Right ventricle myocardium inferior (tissue), 1 donor: ENCODE measurements around the gene PPP1R1C. TPM values are rescaled to one million over a fixed set of nuclear protein-coding genes. Genes with fewer than 3 reads are reported as not detected.
A peak's percentile ranks its signal among the peaks of the same experiment; 100 is the strongest.

Experiments
- ATAC-seq: fragments of 200-7000 bp; cut with Tn5 transposase; one replicate; pipeline ENCODE4 v1.9.1; 2020; ENCODE audit warnings: mild to moderate bottlenecking, moderate library complexity
- DNase-seq: peaks from one replicate; pipeline ENCODE4 v3.0.0; 2021; ENCODE audit errors: missing footprints
- intact Hi-C: fragments of 100-400 bp; cut with DNase I; formaldehyde crosslinking; loops from one replicate; pipeline ENCODE4 v1.11.0; 2022
- total RNA-seq: library from RNA; stranded (reverse); fragmentation: NEBNext Ultra II Directional; extraction: Animal tissue kit (Norgen Biotek cat#: 25700); gene quantifications from one replicate; pipeline ENCODE4 v1.2.1, GENCODE V29; 2021
- donor health status: DM: no; HTN: yes; CAD: no; lungs with severe emphysema.

PPP1R1C gene
- total RNA-seq, 1 donor from 2014 or later: 24.0 TPM

GRCh38 chr2:182048088-182048487 is 62.4 kb downstream of the PPP1R1C start:
- no peak for ATAC-seq
- intact Hi-C loops: no loop called here
- no peak for DNase-seq

GRCh38 chr2:182048621-182049020 is 63.0 kb downstream of the PPP1R1C start:
- ATAC-seq: no peak
- intact Hi-C loops: no loop called here
- DNase-seq: no peak

GRCh38 chr2:182049372-182050148 is 63.9 kb downstream of the PPP1R1C start:
- ATAC-seq: peak; percentile 82
- intact Hi-C loops: no loop called here

GRCh38 chr2:182050333-182051135 is 64.9 kb downstream of the PPP1R1C start:
- intact Hi-C loops: no loop called here
- DNase-seq: no peak
- no peak for ATAC-seq

More at GRCh38 chr2:182049372-182050148, 63.9 kb downstream of the PPP1R1C start:
- no peak for DNase-seq

GRCh38 chr2:182055993-182056392 is 70.3 kb downstream of the PPP1R1C start:
- ATAC-seq: peak; percentile 63
- intact Hi-C loops: loop anchor here (2.0 kb wide), 1 partner anchor 71 kb away; the partner anchor contains the start of gene PPP1R1C

GRCh38 chr2:182057002-182057401 is 71.3 kb downstream of the PPP1R1C start:
- intact Hi-C loops: no loop called here
- ATAC-seq: no peak
- no peak for DNase-seq

More at GRCh38 chr2:182055993-182056392, 70.3 kb downstream of the PPP1R1C start:
- no peak for DNase-seq

GRCh38 chr2:182058056-182058455 is 72.4 kb downstream of the PPP1R1C start:
- no peak for ATAC-seq
- DNase-seq: no peak
- intact Hi-C loops: no loop called here

- ATAC-seq: no peak
- intact Hi-C loops: no loop called here
- no peak for DNase-seq
These were observed 76.1 kb downstream of the PPP1R1C start for GRCh38 chr2:182061739-182062138.

GRCh38 chr2:182062329-182062972 is 76.8 kb downstream of the PPP1R1C start:
- intact Hi-C loops: no loop called here
- DNase-seq: no peak
- ATAC-seq: no peak

- intact Hi-C loops: no loop called here
- DNase-seq: peak; percentile 58
- ATAC-seq: peak; percentile 77
These were observed 78.5 kb downstream of the PPP1R1C start for GRCh38 chr2:182064019-182064778.

- intact Hi-C loops: no loop called here
- DNase-seq (no peak), ATAC-seq (no peak)
These were observed 80.9 kb downstream of the PPP1R1C start for GRCh38 chr2:182066400-182067087.

- DNase-seq: no peak
- intact Hi-C loops: no loop called here
- no peak for ATAC-seq
These were observed 81.7 kb downstream of the PPP1R1C start for GRCh38 chr2:182067393-182067792.

GRCh38 chr2:182068811-182069210 is 83.2 kb downstream of the PPP1R1C start:
- ATAC-seq (no peak), DNase-seq (no peak)
- intact Hi-C loops: no loop called here

- no peak for DNase-seq
- ATAC-seq: no peak
- intact Hi-C loops: no loop called here
These were observed 83.8 kb downstream of the PPP1R1C start for GRCh38 chr2:182069416-182069815.

GRCh38 chr2:182069908-182070307 is 84.3 kb downstream of the PPP1R1C start:
- intact Hi-C loops: loop anchor here (10.0 kb wide), 1 partner anchor 175 kb away; the partner anchor contains the start of gene ITPRID2
- no peak for DNase-seq
- no peak for ATAC-seq

GRCh38 chr2:182070736-182071135 is 85.1 kb downstream of the PPP1R1C start:
- intact Hi-C loops: loop anchor here (10.0 kb wide), 1 partner anchor 176 kb away; the partner anchor contains the start of gene ITPRID2
- DNase-seq (no peak), ATAC-seq (no peak)

- DNase-seq (no peak), ATAC-seq (no peak)
- intact Hi-C loops: loop anchor here (10.0 kb wide), 1 partner anchor 178 kb away; the partner anchor contains the start of gene ITPRID2
These were observed 87.2 kb downstream of the PPP1R1C start for GRCh38 chr2:182072861-182073260.

- ATAC-seq: no peak
- intact Hi-C loops: loop anchor here (10.0 kb wide), 1 partner anchor 179 kb away; the partner anchor contains the start of gene ITPRID2
These were observed 88.0 kb downstream of the PPP1R1C start for GRCh38 chr2:182073613-182074012.

More at GRCh38 chr2:182073613-182074012, 88.0 kb downstream of the PPP1R1C start:
- DNase-seq: no peak
